ENCODE measurements around the gene GRIP1.

Gene GRIP1

DNA sequence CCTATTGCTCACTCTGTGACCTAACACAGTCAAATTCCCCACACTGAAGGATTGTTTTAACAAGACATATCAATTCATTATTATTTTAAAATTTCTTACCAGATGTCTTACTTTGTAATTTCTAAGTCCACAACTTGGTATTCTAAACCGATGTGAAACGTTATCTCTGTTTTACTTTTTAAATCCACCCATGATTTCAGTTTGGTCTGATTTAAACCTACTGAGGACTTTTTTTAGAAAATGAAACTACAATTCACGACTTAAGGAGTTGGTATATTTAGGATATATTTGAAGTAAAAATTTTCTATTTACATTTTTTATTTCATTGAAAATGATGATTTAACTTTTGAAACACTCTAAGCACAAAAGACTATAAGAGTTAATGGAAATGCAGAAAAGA is 35.1 kb upstream of the GRIP1 start:
- no peak for DNase-seq (ENCODE audit: insufficient read length, low spot score)
- TF ChIP-seq PAX5 (IDR thresholded peaks at IDR 0.05; ENCODE audit: insufficient read depth, low read length, severe bottlenecking) (no peak), POLR2A (IDR thresholded peaks at IDR 0.05; ENCODE audit: low read depth, low read length) (no peak), SPI1 (IDR thresholded peaks at IDR 0.05; ENCODE audit: low read depth, low read length) (no peak), TAF1 (IDR thresholded peaks at IDR 0.05; ENCODE audit: low read depth, low read length) (no peak), POU2F2 (IDR thresholded peaks at IDR 0.05; ENCODE audit: low read depth, low read length) (no peak), POLR2AphosphoS5 (IDR thresholded peaks at IDR 0.05; ENCODE audit: low read depth, low read length) (no peak)
- FAIRE-seq: no peak

DNA sequence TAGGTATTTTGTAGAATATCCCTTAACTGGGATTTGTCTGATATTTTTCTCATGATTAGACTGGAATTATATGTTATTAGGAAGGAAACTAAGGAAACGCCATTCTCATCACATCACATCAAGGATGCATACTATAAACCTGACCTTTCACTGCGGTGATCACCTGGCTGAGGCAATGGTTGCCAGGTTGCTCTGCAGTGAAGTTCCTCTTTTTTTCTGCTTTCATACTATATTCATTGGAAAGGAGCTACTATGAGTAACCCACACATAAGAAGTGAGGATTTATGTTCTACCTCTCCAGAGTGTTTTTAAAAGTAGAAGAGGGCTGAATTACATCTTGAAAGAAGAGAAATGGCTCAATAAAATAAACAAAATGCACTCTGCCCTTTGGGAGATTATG is 31.0 kb upstream of the GRIP1 start:
- no peak for TF ChIP-seq TAF1 (IDR thresholded peaks at IDR 0.05; ENCODE audit: low read depth, low read length)
- TF ChIP-seq SPI1 (IDR thresholded peaks at IDR 0.05; ENCODE audit: low read depth, low read length): peak; percentile 52
- no peak for FAIRE-seq

DNA sequence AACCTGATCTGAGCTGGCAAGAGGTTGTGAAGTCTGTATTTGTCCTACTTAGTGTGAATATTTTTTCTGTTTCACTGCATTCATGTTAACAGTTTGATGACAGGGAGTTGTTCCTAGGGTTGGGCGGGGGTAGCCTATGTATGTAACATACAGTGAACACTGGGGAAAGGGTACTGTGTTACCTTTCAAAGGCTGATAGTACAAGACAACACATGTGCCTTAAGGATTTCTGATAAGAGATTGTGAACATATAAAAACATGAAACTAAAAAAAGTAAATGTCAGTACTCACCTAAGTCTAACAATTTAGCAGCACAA is 30.5 kb upstream of the GRIP1 start:
- FAIRE-seq: no peak
- TF ChIP-seq POLR2AphosphoS5 (IDR thresholded peaks at IDR 0.05; ENCODE audit: low read depth, low read length) (no peak), PAX5 (IDR thresholded peaks at IDR 0.05; ENCODE audit: insufficient read depth, low read length, severe bottlenecking) (no peak), TAF1 (IDR thresholded peaks at IDR 0.05; ENCODE audit: low read depth, low read length) (no peak), POU2F2 (IDR thresholded peaks at IDR 0.05; ENCODE audit: low read depth, low read length) (no peak), SPI1 (IDR thresholded peaks at IDR 0.05; ENCODE audit: low read depth, low read length) (no peak), POLR2A (IDR thresholded peaks at IDR 0.05; ENCODE audit: low read depth, low read length) (no peak)

More for the DNA sequence above, 31.0 kb upstream of the GRIP1 start:
- no peak for DNase-seq (ENCODE audit: insufficient read length, low spot score)

DNA sequence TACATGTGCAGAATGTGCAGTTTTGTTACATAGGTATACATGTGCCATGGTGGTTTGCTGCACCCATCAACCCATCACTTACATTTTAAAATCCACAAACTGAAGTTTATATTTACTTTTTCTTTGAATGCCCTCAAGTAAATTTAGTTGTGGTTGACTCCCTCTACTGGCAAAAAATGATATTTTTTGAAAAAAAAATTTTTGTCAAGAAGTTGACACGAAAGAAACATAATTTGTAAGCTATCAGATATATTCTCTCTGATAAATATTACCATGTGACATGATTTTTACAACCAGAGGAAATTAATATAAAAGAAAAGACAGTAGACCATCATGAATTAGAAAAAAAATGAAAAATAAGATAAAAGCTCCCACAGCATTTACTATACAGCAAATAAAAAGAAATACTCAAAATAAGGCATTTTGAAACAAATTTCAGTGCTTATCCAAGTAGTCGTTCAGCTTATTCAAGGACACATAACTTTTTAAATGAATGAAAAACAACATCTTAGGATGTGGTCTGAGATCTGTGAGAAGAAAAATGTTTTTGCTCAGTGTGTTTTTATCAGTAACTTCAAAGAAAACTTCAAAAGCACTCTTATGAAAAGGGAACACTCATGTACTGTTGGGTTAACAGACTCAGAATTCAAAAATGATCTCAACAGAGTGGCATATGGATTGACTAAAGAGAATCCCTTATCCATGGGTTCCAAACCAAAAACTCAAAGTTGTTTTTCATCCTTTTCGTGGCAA is 30.0 kb upstream of the GRIP1 start:
- no peak for FAIRE-seq
- DNase-seq (ENCODE audit: insufficient read length, low spot score): no peak
- no peak for TF ChIP-seq POLR2A (IDR thresholded peaks at IDR 0.05; ENCODE audit: low read depth, low read length)
- no peak for TF ChIP-seq SPI1 (IDR thresholded peaks at IDR 0.05; ENCODE audit: low read depth, low read length)

More for the DNA sequence above, 30.5 kb upstream of the GRIP1 start:
- DNase-seq (ENCODE audit: insufficient read length, low spot score): no peak

DNA sequence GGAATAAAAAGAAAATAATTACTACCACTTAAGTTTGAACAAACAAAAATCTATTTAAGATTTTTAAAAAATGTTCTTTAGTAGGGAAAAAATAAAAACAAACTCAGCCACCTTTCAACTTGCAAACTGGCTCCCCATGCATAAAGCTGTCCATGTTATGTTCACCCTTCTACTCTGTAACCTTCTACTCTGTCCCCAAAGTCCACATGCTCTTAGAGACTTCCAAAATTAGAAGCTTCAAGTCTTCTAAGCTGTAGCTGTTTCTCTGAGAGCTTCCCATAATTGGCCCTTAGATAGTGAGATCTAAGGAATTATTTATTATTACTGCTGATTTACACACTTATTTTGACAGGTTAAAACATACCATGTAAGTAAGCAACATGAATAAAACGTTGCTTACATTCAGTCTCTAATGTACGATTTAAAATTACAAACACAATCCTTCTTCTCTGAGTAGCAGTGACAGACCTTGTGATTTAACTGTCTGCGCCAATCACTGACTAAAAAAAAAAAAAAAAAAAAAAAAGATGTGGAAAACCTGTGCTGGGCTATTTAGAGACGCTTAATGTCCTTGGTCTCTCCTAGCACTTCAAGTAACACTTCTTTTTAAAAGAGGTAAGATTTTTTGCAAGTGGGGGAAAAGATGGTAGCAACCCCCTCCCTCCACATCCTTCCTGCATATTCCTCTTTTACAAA is 28.3 kb upstream of the GRIP1 start:
- DNase-seq (ENCODE audit: insufficient read length, low spot score) (no peak), FAIRE-seq (no peak)
- TF ChIP-seq PAX5 (IDR thresholded peaks at IDR 0.05; ENCODE audit: insufficient read depth, low read length, severe bottlenecking) (no peak), POLR2A (IDR thresholded peaks at IDR 0.05; ENCODE audit: low read depth, low read length) (no peak), SPI1 (IDR thresholded peaks at IDR 0.05; ENCODE audit: low read depth, low read length) (no peak), TAF1 (IDR thresholded peaks at IDR 0.05; ENCODE audit: low read depth, low read length) (no peak), POLR2AphosphoS5 (IDR thresholded peaks at IDR 0.05; ENCODE audit: low read depth, low read length) (no peak), POU2F2 (IDR thresholded peaks at IDR 0.05; ENCODE audit: low read depth, low read length) (no peak)

DNA sequence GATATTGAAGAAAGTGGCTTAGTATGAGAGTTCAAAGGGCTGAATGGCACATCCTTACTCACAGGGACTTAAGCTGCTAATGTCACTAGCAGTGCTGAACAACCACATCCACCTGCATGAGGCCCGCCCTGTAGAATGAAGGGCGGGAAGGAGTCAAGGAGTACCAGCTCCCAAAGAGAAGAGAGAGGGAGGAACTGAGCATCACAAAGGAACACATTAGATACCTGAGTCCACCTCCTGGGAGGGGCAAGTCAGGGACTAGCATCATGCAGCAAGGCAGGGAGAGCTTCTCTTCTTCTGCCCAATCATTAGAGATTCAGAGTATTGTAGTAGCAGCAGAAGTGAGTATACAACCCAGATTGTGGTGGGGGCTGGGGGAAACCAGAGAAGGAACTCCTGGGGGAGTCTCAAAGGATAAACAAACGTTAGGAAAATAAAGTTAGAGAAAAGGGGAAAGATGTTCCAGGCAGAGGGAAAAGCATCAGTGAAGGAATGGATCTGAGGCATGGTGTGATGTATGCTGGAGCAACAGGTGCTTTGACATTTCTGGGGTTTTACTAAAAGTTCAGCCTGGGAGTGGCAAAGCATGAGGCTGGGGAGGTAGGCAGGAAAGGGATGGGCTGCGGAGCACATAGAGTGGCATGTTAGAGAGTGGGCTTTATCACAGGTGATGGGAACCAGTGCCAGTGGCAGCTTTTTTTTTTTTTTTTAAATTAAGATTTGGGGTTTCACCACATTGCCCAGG is 21.0 kb upstream of the GRIP1 start:
- TF ChIP-seq PAX5 (IDR thresholded peaks at IDR 0.05; ENCODE audit: insufficient read depth, low read length, severe bottlenecking): no peak
- no peak for TF ChIP-seq POLR2AphosphoS5 (IDR thresholded peaks at IDR 0.05; ENCODE audit: low read depth, low read length)
- no peak for TF ChIP-seq POU2F2 (IDR thresholded peaks at IDR 0.05; ENCODE audit: low read depth, low read length)
- TF ChIP-seq POLR2A (IDR thresholded peaks at IDR 0.05; ENCODE audit: low read depth, low read length): no peak
- TF ChIP-seq SPI1 (IDR thresholded peaks at IDR 0.05; ENCODE audit: low read depth, low read length): no peak
- no peak for TF ChIP-seq TAF1 (IDR thresholded peaks at IDR 0.05; ENCODE audit: low read depth, low read length)
- DNase-seq (ENCODE audit: insufficient read length, low spot score) (no peak), FAIRE-seq (peak; percentile 50)

DNA sequence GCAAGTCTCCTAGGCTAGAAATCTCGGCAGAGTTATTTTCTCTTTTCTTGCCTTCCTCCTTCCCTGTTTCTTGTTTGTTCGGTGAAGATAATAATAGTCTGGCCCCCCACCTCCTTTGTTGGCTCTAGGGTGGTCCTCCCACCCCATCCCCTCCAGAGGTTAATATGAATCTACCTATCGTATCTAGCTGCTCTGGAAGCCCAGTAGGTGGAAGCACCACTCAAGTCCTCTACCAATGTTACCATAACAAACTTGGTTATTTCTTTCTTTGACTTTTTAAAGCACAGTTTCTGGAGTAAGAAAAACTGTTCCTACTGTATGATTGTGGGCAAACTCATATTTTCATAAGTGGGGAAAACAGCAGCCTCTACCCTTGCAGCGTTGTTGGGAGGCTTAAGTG is 19.7 kb upstream of the GRIP1 start:
- DNase-seq (ENCODE audit: insufficient read length, low spot score) (no peak), FAIRE-seq (no peak)
- TF ChIP-seq POLR2A (IDR thresholded peaks at IDR 0.05; ENCODE audit: low read depth, low read length): no peak
- TF ChIP-seq PAX5 (IDR thresholded peaks at IDR 0.05; ENCODE audit: insufficient read depth, low read length, severe bottlenecking): no peak
- no peak for TF ChIP-seq SPI1 (IDR thresholded peaks at IDR 0.05; ENCODE audit: low read depth, low read length)
- TF ChIP-seq TAF1 (IDR thresholded peaks at IDR 0.05; ENCODE audit: low read depth, low read length): no peak
- no peak for TF ChIP-seq POLR2AphosphoS5 (IDR thresholded peaks at IDR 0.05; ENCODE audit: low read depth, low read length)
- TF ChIP-seq POU2F2 (IDR thresholded peaks at IDR 0.05; ENCODE audit: low read depth, low read length): no peak

DNA sequence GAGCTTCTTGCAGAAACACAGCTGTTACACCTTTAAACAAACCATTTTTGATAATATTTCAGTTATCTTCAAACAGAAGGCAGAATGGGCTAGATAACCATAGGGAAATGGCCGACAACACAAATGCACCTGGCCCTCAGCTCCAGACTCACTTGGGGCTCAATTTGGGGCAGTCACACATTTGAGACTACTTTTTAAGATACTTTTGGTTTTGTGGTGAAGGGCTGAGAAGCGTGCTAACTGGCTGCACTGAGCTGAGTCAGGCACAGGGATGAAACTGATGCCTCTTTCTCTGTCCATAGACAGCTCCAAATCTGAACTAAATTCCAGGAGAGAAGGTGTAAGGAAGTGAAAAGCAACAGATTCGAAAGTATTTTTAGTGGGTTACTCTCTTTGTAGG is 18.5 kb upstream of the GRIP1 start:
- TF ChIP-seq SPI1 (IDR thresholded peaks at IDR 0.05; ENCODE audit: low read depth, low read length) (no peak; the same call in 1 of the 2 replicates), POLR2A (IDR thresholded peaks at IDR 0.05; ENCODE audit: low read depth, low read length) (no peak), PAX5 (IDR thresholded peaks at IDR 0.05; ENCODE audit: insufficient read depth, low read length, severe bottlenecking) (no peak), POU2F2 (IDR thresholded peaks at IDR 0.05; ENCODE audit: low read depth, low read length) (no peak), TAF1 (IDR thresholded peaks at IDR 0.05; ENCODE audit: low read depth, low read length) (no peak), POLR2AphosphoS5 (IDR thresholded peaks at IDR 0.05; ENCODE audit: low read depth, low read length) (no peak)
- peak; percentile 76 for FAIRE-seq
- DNase-seq (ENCODE audit: insufficient read length, low spot score): no peak

DNA sequence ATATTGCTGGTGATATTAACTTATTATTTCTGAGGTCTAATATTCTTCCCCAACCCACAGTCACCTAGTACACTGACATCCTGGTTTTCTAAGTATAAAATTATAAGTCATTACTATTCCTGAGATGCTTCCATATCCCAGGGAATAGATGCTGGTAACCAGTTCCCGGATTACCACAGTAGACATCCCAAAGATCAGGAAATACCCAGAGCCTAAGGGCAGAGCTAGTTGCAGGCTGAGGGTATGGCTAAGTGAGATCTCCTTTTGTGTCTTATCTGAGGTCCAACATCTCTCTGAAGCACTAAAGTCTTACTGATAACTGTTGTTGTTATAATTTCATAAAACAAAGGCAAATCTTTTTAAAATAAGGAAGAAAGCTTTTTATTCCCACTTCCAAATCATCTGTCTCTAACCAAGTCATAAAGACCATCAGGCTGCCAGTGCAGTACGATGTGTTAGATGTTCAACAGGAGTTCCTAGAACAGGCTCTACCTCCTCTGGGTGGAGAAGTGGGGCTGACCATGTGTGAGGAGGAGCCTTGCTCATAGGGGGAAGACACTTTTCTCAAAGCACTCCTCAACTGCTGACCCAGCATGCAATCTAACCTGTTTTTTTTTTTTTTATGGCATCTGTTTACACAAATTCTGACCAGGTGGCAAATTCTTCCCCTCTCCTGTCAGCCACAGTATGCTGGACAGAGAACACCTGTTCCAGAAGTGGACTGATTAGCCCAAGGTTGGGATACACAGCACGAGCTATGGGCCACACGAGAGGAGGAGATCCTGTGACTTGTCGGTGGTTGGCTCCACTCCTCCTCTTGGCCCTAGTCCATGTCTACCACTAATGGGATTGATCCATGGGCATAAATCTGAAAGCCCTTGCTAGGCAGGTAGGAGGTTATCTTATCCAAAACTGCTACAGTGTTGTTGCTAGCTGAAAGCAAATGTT is 16.1 kb upstream of the GRIP1 start:
- FAIRE-seq: no peak
- no peak for DNase-seq (ENCODE audit: insufficient read length, low spot score)
- TF ChIP-seq POLR2A (IDR thresholded peaks at IDR 0.05; ENCODE audit: low read depth, low read length) (no peak), TAF1 (IDR thresholded peaks at IDR 0.05; ENCODE audit: low read depth, low read length) (no peak)

All from GM12891 (cell line).